ENCODE data around the gene LMNTD2.

Gene LMNTD2

DNA sequence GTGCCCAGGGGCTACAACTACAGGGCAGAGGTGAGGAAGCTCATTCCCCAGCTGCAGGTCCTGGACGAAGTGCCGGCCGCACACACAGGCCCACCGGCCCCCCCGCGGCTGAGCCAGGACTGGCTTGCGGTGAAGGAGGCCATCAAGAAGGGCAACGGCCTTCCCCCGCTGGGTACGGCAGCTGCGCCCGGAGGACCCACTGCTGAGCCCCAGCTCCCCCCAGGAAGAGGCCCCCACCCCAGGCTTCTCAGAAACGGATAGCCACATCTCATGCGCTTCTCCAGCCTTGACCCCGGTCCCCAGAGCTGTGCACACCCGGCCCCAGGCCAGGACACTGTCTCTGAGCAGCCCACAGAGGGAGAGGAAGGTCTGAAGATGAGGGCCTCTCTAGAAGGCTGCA is 9.4 kb downstream of the LMNTD2 start:
- DNase-seq: no peak

DNA sequence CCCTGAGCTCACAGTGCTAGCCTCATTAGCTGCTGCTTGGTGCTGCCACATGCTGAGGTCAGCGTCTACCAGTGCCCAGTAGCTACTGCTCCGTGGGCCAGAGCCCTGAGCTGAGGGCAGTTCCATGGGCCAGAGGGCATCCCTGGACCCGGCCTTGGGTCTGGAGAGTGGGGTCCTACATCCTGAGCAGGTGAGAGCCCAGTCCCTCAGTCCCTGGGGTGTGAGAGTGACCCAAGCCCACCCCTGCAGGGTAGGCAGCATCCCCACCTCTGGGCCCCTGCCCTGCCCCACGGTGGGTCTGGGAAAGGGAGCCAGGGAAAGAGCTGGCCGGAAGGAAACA is 9.8 kb downstream of the LMNTD2 start:
- no peak for DNase-seq

GRCh38 chr11:550021-550745 is 10.4 kb downstream of the LMNTD2 start:
- no peak for DNase-seq

GRCh38 chr11:548700-549603 is 11.6 kb downstream of the LMNTD2 start:
- DNase-seq: no peak

DNA sequence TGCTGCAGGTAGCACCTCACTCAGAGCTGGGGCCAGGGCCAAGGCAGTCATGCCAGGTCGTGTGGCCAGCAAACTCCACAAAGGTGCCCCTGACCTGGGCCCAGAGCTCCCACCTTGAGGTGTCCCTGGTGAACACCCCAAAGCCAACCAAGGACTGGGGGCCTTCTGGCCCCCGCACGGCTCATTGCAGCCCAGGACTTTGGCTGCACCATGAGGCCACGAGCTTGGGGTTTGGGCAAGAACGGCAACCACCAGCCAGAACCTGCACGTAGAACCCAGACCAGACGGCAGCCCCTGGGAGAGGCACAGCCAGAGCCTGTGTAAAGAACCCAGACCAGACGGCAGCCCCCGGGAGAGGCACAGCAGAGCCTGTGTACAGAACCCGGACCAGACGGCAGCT is 15.4 kb downstream of the LMNTD2 start:
- DNase-seq: no peak

DNA sequence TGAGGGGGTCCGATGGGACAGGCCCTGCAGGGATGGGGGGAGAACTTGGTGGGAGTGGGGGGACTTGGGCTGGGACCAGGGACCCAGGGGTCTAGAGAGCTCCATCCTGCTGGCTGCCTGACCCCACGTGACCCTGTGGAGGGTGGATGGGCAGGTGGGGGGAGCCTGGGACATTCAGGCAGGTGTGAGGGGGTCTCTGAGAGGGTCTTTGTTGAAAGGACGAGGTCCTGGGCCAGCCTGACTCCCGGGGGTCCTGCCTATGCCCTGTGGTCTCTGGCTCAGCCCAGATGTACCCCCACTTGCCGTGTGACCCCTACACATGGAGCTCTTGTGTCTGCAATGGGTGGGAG is 15.7 kb downstream of the LMNTD2 start:
- DNase-seq: no peak

- DNase-seq: no peak
Observed at GRCh38 chr11:541433-541885, 19.1 kb downstream of the LMNTD2 start.

GRCh38 chr11:540583-541432 is 19.7 kb downstream of the LMNTD2 start:
- DNase-seq: no peak

DNA sequence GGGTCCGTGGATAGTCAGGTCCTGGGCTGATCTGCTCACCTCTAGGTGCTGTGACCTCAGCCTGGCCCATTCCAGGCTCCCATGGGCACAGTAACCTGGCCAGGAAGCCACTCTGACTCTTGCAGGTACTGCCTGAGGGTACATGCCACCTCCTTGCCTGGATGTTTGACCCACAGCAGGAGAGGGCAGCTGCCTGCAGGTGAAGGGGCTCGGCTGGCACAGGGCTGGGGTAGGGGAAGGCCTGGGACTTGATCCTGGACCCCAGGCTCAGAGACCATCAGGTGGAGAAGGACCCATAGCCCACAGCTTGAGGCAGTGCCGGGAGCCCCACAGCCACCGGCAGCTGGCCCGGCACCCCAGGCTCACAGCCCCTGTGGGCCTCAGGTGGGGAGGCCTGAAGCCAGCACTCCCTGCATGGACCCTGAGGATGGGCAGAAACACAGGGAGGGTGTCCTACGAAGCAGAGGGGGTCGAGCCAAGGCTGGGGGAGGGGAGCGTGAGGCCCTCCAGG is 20.5 kb downstream of the LMNTD2 start:
- DNase-seq: no peak

DNA sequence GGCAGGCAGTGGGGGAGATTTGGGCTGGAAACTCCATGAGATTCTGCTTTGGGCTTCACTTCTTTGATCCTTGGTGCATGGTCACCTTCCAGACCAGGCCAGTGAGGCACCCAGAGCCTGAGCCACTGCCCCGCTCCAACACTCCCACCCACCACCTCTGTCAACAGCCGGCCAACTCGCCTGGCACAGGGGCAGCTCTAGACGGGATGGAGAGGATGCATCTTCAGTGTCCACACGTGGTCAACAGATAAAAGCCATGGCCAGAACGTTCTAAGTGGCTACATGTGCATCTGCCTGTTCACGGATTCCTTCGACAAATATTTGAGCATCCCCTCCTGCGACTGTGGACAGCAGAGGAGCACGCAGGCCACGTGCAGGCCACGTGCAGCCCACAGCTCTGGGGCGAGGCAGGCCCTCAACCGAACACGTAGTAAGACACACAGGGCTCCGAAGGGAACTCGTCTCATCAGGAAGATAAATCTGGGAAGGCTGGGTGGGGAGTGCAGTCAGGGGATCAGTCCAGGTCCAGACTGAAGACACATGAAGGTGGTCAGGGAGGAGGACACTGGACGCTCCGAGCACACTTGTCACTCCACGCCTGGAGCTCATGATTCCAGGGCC is 22.0 kb downstream of the LMNTD2 start:
- no peak for DNase-seq

- no peak for DNase-seq
Observed at GRCh38 chr11:537622-538430, 22.7 kb downstream of the LMNTD2 start.

DNA sequence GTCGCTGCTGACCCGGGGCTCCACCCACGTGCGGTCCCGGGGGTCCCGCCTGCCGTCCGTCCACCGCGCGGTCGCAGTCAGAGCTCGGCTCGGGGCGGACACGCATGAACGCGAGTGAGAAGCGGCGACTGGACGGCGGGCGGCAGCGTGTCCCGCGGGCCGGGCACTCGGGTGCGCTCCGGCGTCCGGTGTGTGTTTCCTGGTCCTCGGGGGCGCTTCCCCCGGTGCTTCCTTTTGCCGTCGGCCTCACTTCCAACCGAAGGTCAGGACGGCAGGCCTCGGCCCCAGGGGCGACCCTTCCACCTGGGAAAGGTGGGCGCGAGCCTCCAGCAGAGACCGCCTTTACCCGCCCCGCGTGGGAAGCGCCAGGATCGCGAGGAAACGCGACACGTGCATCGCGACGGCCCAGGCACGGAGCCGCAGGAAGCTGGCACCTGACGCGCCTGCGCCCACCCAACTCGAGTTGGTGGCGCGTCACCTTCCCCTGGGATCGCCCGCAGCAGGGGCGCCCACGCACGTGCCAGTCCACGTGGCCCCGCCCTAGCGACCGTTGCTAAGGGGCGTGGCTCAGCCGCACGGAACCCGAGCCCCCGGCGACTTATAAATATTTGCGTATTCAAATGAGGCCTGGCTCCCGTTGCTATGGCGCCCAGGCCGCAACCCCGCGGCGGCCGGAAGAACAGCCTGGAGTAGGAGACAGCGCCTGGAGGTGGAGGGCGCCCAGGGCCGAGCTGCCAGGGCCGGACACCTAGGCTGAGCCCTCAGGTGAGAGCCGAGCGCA is 23.5 kb downstream of the LMNTD2 start, which contains the start of gene LRRC56:
LRRC56 (plus strand) TSS at position 687 of the 781 bp plus-strand sequence. CDS start 3,158 bp downstream, outside the sequence.
- DNase-seq: peak; percentile 86

GRCh38 chr11:535519-536454 is 24.8 kb downstream of the LMNTD2 start, which contains the start of gene HRAS:
HRAS (minus strand) TSS chr11:535576.
- peak; percentile 96 for DNase-seq

- no peak for DNase-seq
Observed at GRCh38 chr11:535210-535518, 25.4 kb downstream of the LMNTD2 start.

GRCh38 chr11:534396-535209 is 25.9 kb downstream of the LMNTD2 start:
- peak; percentile 64 for DNase-seq

GRCh38 chr11:533586-534395 is 26.7 kb downstream of the LMNTD2 start:
- DNase-seq: peak; percentile 37

DNA sequence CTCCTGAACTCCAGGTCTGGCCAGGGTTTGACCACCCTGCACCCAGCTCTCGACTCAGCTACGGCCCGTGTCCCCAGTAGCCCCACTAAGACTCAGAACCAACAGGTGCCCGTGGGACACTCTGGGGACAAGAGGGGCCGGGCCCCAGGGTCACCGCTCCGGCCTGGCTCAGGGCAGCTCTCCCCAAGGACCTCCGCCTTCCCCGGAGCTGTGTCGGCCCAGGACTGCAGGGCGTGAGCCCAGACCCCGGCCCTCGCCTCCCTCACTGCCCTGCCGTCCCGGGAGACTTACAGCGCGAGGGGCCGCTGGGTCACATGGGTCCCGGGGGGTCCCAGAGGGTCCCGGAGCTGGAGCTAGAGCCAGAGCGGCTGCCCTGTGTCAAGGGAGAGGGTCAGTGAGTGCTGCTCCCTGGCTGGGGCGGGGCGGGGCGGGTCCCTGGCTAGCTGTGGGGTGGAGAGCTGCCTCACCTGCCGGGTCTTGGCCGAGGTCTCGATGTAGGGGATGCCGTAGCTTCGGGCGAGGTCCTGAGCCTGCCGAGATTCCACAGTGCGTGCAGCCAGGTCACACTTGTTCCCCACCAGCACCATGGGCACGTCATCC is 27.5 kb downstream of the LMNTD2 start:
- DNase-seq: peak; percentile 22

Data from femur (tissue), 1 donor.